Stimulated activated naive CD8-positive, alpha-beta T cell treated with anti-CD3 and anti-CD28 coated beads, Interleukin-15, amount 100 ng/mL, for 72 hours (primary cell): ENCODE data around the gene PCIF1.
"Not testable (repeated sequence)": the region's sequence is repeated elsewhere in the genome, so short reads cannot be mapped to it uniquely, and the experiment has no call there.

ENCODE experiments used
- ATAC-seq: fragments of 150-1000 bp; cut with Tn5 transposase; 2 replicates; pipeline ENCODE4 v1.10.0; 2021; ENCODE audit warnings: mild to moderate bottlenecking, moderate library complexity
- DNase-seq, 2 donors: peaks; one replicate each; pipeline ENCODE4 v3.0.0; 2021 to 2022
- H3K27ac Mint-ChIP-seq, 2 donors: one replicate each; pipeline ENCODE4 v1.8.0; 2022; ENCODE audit warnings: mild to moderate bottlenecking in 2 of 2, mixed read lengths in 2 of 2, moderate library complexity in 2 of 2
- H3K27me3 Mint-ChIP-seq: one replicate; pipeline ENCODE4 v1.8.0; 2022; ENCODE audit warnings: mixed read lengths
- H3K4me1 Mint-ChIP-seq: one replicate; pipeline ENCODE4 v1.8.0; 2022; ENCODE audit warnings: mild to moderate bottlenecking, mixed read lengths
- H3K4me3 Mint-ChIP-seq, 2 donors: one replicate each; pipeline ENCODE4 v1.8.0; 2022; ENCODE audit warnings: mild to moderate bottlenecking in 2 of 2, mixed read lengths in 2 of 2, moderate library complexity in 1 of 2
- H3K9me3 Mint-ChIP-seq, 2 donors: one replicate each; pipeline ENCODE4 v1.8.0; 2022; ENCODE audit warnings: mixed read lengths in 2 of 2

Gene PCIF1

DNA sequence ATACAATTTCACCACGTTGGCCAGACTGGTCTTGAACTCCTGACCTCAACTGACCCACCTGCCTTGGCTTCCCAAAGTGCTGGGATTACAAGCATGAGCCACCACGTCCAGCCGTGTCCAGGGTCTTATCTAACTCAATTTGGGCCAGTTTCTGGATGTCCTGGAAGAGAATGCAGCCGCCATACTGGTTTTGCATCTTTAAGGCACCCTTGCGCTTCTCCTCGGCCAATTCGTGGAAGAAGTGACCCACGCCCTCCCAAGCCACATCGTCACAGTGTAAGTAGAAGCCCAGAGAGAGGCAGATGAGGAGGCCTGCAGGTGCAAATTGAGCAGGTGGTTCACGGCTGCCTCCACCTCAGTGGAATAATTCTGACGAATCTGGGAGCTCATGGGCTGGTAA is 41.2 kb downstream of the PCIF1 start:
- no peak for ATAC-seq
- DNase-seq: no peak
- no peak overlapping the region for H3K27ac Mint-ChIP-seq
- no peaks in the 10 kb centered on the region for H3K9me3 Mint-ChIP-seq
- H3K27me3 Mint-ChIP-seq: no peaks in the 10 kb centered on the region
- H3K4me1 Mint-ChIP-seq: peaks cover 11% of the 10 kb centered on the region
- H3K4me3 Mint-ChIP-seq: no peak overlapping the region

DNA sequence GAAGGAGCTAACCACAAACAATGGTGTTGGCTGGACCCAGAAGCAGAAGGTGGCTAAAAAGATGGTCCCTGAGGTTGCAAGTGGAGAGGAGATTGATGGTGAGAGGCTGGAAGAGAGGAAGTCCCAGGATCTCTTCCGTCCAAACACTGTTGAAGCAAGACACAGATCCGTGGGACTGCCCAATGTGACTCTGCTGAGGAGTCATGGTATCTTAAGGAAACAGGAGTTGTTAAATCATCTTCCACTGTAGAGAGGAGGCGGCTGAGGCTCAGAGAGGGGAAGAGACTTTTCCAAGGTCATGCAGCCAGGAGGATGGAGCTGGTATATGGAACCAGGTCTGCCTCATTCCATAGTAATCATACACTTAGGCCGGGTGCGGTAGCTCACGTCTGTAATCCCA is 41.6 kb downstream of the PCIF1 start:
- H3K27me3 Mint-ChIP-seq: no peaks in the 10 kb centered on the region
- DNase-seq: no peak
- H3K9me3 Mint-ChIP-seq: no peaks in the 10 kb centered on the region
- peaks cover 11% of the 10 kb centered on the region for H3K4me1 Mint-ChIP-seq
- no peak for ATAC-seq
- no peak overlapping the region for H3K4me3 Mint-ChIP-seq
- H3K27ac Mint-ChIP-seq: no peak overlapping the region

- no peak for DNase-seq
Measured at GRCh38 chr20:45981261-45981660, 46.8 kb downstream of the PCIF1 start.

DNA sequence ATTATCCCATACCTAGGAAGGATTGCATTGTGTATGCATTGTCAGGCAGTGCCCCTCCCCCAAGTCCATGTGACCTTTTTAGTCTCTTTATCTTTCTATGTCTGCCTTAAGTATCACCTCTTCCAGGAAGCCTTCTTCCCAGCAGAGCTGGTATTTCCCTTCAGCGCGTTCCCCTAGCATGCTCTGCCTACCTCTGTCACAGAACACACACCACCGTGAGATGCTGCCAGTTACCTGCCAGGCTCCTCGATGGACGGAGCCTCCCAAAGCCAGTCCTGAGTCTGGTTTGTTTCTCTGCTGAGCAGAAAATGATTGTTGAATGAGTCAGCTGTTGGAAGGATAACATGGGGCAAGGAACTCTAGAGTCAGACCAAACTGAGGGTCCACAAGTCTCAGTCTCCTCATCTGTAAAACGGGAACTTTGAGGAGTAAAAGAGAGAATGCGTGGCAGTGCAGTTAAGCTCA is 48.8 kb downstream of the PCIF1 start:
- DNase-seq (no peak), ATAC-seq (no peak)
- Mint-ChIP-seq H3K27me3 (peaks cover 22% of the 10 kb centered on the region), H3K4me3 (no peak overlapping the region), H3K9me3 (no peaks in the 10 kb centered on the region), H3K4me1 (peaks cover 12% of the 10 kb centered on the region), H3K27ac (peak overlapping the region in 1 of 2 donors; percentile 64)

More at GRCh38 chr20:45981261-45981660, 46.8 kb downstream of the PCIF1 start:
- ATAC-seq: no peak
- Mint-ChIP-seq H3K4me3 (no peak overlapping the region), H3K4me1 (peaks cover 6% of the 10 kb centered on the region), H3K9me3 (no peaks in the 10 kb centered on the region), H3K27me3 (peaks cover 8% of the 10 kb centered on the region), H3K27ac (no peak overlapping the region)

GRCh38 chr20:45985573-45985972 is 51.1 kb downstream of the PCIF1 start:
- Mint-ChIP-seq H3K27ac (no peak overlapping the region), H3K27me3 (peaks cover 22% of the 10 kb centered on the region), H3K4me3 (no peak overlapping the region), H3K9me3 (no peaks in the 10 kb centered on the region), H3K4me1 (peaks cover 12% of the 10 kb centered on the region)
- ATAC-seq: no peak
- no peak for DNase-seq

DNA sequence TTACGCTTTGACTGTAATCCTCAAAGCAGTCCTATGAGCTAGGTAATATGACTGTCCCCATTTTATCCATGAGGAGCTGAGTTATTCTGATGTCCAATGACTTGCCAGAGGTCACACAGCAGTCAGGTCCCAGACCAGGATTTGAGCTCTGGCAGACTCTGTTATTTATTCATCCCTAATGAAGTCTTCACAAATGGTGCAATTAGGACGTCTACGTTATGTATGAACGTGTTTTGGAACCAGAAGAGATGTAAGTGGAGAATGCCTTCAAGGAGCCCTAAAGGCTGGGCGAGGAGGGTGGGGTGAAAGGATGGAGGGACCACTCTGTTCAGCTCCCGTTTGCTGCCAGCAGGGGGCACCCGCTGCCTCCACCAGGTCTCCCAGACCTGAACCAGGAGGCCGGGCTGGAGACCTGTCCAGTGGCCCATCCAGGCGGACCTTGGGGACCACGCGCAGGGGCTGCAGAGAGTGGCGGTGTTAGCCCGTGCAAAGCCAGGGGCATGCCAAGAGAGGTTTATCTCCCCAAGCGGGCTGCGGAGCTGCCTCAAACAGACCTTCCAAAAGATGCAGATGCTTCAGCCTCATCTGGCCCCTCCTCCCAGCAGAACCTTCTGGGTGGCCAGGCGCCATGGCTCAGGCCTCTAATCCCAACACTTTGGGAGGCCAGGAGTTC is 52.8 kb downstream of the PCIF1 start:
- ATAC-seq (peak; percentile 98), DNase-seq (peak; percentile 75 to 79)
- H3K27me3 Mint-ChIP-seq: peaks cover 22% of the 10 kb centered on the region
- no peak overlapping the region for H3K4me3 Mint-ChIP-seq
- peaks cover 12% of the 10 kb centered on the region for H3K4me1 Mint-ChIP-seq
- no peak overlapping the region for H3K27ac Mint-ChIP-seq
- H3K9me3 Mint-ChIP-seq: no peaks in the 10 kb centered on the region

DNA sequence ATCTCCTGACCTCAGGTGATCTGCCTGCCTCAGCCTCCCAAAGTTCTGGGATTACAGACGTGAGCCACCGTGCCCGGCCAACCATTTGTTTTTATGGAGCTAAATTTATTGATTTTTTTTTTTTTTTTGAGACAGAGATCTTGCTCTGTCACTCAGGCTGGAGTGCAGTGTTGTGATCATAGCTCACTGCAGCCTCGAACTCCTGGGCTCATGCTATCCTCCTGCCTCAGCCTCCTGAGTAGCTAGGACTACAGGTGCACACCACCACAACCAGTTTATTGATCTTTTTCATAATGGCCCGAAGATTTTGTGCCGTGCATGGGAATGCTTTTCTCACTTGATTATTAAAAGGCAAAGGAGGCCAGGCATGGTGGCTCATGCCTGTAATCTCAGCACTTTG is 54.3 kb downstream of the PCIF1 start:
- H3K27ac Mint-ChIP-seq, ATAC-seq, H3K9me3 Mint-ChIP-seq, H3K4me3 Mint-ChIP-seq, DNase-seq: not testable (repeated sequence)
- H3K27me3 Mint-ChIP-seq: peaks cover 28% of the 10 kb centered on the region
- peaks cover 11% of the 10 kb centered on the region for H3K4me1 Mint-ChIP-seq

- H3K9me3 Mint-ChIP-seq: no peaks in the 10 kb centered on the region
- DNase-seq: no peak
- H3K4me3 Mint-ChIP-seq: no peak overlapping the region
- H3K4me1 Mint-ChIP-seq: peaks cover 25% of the 10 kb centered on the region
- ATAC-seq: no peak
- H3K27ac Mint-ChIP-seq: no peak overlapping the region
- H3K27me3 Mint-ChIP-seq: peaks cover 38% of the 10 kb centered on the region
Measured at GRCh38 chr20:45991616-45992015, 57.1 kb downstream of the PCIF1 start.

GRCh38 chr20:45993197-45993951 is 58.9 kb downstream of the PCIF1 start:
- peaks cover 41% of the 10 kb centered on the region for H3K27me3 Mint-ChIP-seq
- ATAC-seq (peak; percentile 84), DNase-seq (no peak)
- no peak overlapping the region for H3K4me3 Mint-ChIP-seq
- H3K9me3 Mint-ChIP-seq: no peaks in the 10 kb centered on the region
- no peak overlapping the region for H3K27ac Mint-ChIP-seq
- peaks cover 35% of the 10 kb centered on the region for H3K4me1 Mint-ChIP-seq

DNA sequence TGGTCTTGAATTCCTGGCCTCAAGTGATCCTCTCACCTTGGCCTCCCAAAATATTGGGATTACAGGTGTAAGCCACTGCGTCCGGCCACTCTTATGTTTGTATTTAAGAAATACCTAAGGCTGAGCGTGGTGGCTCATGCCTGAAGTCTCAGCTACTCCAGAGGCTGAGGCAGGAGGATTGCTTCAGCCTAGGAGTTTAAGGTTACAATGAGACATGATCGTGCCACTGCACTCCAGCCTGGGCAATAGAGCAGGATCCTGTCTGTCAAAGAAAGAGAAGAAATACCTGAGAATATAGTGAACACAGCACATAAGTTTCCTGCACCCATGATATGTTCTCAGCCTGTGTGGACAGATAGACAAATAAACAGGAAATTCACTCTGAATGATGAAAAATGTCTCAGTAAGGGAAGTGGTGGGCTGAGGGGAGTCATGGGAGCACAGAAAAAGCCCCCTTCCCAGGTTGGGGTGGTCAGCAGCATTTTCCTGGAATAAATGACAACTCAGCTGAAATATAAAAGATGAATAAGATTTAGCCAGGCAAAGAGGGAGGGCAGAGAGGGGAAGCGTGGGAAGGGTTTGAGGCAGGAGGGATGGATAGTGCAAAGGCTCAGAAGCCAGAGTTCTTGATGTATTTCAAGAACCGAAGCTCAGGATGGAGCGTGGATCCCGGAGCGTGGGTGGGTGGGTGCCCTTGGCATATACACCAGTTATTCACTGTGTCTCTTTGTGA is 60.4 kb downstream of the PCIF1 start:
- H3K4me1 Mint-ChIP-seq: peaks cover 50% of the 10 kb centered on the region
- no peaks in the 10 kb centered on the region for H3K9me3 Mint-ChIP-seq
- DNase-seq: no peak
- ATAC-seq: no peak
- peaks cover 49% of the 10 kb centered on the region for H3K27me3 Mint-ChIP-seq
- no peak overlapping the region for H3K4me3 Mint-ChIP-seq
- peak overlapping the region in 1 of 2 donors; percentile 58 for H3K27ac Mint-ChIP-seq

DNA sequence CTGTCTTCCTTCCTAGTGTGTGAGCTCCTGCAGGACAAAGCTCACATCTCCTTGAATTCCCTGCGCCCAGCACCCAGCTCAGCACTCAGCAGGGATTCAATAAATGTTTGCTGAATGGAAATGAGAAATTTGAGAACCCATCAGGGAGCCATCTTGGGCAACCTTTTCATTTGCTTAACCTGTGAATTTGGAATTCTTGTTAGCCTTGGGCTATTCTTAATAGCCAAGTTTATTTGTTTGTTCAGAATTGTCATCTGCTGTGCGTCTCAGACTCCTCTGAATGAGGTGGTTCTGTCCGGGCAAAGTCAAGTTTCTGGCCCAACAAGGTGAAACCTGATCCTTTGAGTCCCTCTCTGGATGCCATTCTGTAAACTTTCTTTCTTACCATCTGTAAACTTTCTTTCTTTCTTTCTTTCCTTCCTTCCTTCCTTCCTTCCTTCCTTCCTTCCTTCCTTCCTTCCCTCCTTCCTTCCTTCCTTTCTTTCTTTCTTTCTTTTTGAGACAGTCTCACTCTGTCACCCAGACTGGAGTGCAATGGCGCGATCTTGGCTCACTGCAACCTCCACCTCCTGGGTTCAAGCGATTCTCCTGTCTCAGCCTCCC is 61.1 kb downstream of the PCIF1 start:
- H3K9me3 Mint-ChIP-seq, DNase-seq, ATAC-seq, H3K27ac Mint-ChIP-seq, H3K4me3 Mint-ChIP-seq: not testable (repeated sequence)
- peaks cover 49% of the 10 kb centered on the region for H3K27me3 Mint-ChIP-seq
- peaks cover 57% of the 10 kb centered on the region for H3K4me1 Mint-ChIP-seq

- ATAC-seq: no peak
- no peak for DNase-seq
- peaks cover 60% of the 10 kb centered on the region for H3K4me1 Mint-ChIP-seq
- H3K27ac Mint-ChIP-seq: no peak overlapping the region
- H3K4me3 Mint-ChIP-seq: no peak overlapping the region
- no peaks in the 10 kb centered on the region for H3K9me3 Mint-ChIP-seq
- H3K27me3 Mint-ChIP-seq: peaks cover 49% of the 10 kb centered on the region
Measured at GRCh38 chr20:45997187-45997586, 62.7 kb downstream of the PCIF1 start.
